ENCODE measurements around the gene SMAD9.

The SMAD9 gene

GRCh38 chr13:36840718-36841250 lies 79.3 kb downstream of the SMAD9 start:
- TF ChIP-seq REST (IDR thresholded peaks at IDR 0.05; ENCODE audit: insufficient read depth in 1 of 2, low read depth in 2 of 2, low read length in 2 of 2) (no peak), POLR2AphosphoS5 (IDR thresholded peaks at IDR 0.05; ENCODE audit: low read depth, low read length) (no peak), SIN3A (IDR thresholded peaks at IDR 0.05; ENCODE audit: borderline replicate concordance, insufficient read depth, low read length) (no peak), FOXP2 (optimal IDR thresholded peaks at IDR 0.05; ENCODE audit: borderline replicate concordance, extremely low read depth, extremely low read length, insufficient read depth) (no peak), TAF1 (IDR thresholded peaks at IDR 0.05; ENCODE audit: borderline replicate concordance, insufficient read depth, low read length) (no peak)

- TF ChIP-seq REST (IDR thresholded peaks at IDR 0.05; ENCODE audit: insufficient read depth in 1 of 2, low read depth in 2 of 2, low read length in 2 of 2) (no peak), POLR2AphosphoS5 (IDR thresholded peaks at IDR 0.05; ENCODE audit: low read depth, low read length) (no peak)
Measured at GRCh38 chr13:36839981-36840380, 80.1 kb downstream of the SMAD9 start.

- TF ChIP-seq POLR2AphosphoS5 (IDR thresholded peaks at IDR 0.05; ENCODE audit: low read depth, low read length) (no peak), FOXP2 (optimal IDR thresholded peaks at IDR 0.05; ENCODE audit: borderline replicate concordance, extremely low read depth, extremely low read length, insufficient read depth) (no peak), TAF1 (IDR thresholded peaks at IDR 0.05; ENCODE audit: borderline replicate concordance, insufficient read depth, low read length) (no peak), SIN3A (IDR thresholded peaks at IDR 0.05; ENCODE audit: borderline replicate concordance, insufficient read depth, low read length) (no peak), REST (IDR thresholded peaks at IDR 0.05; ENCODE audit: insufficient read depth in 1 of 2, low read depth in 2 of 2, low read length in 2 of 2) (no peak)
Measured at GRCh38 chr13:36839281-36839680, 80.8 kb downstream of the SMAD9 start.

GRCh38 chr13:36837354-36838092 lies 82.5 kb downstream of the SMAD9 start:
- TF ChIP-seq REST (IDR thresholded peaks at IDR 0.05; ENCODE audit: insufficient read depth in 1 of 2, low read depth in 2 of 2, low read length in 2 of 2): no peak
- TF ChIP-seq FOXP2 (optimal IDR thresholded peaks at IDR 0.05; ENCODE audit: borderline replicate concordance, extremely low read depth, extremely low read length, insufficient read depth): no peak
- no peak for TF ChIP-seq TAF1 (IDR thresholded peaks at IDR 0.05; ENCODE audit: borderline replicate concordance, insufficient read depth, low read length)
- no peak for TF ChIP-seq POLR2AphosphoS5 (IDR thresholded peaks at IDR 0.05; ENCODE audit: low read depth, low read length)
- TF ChIP-seq SIN3A (IDR thresholded peaks at IDR 0.05; ENCODE audit: borderline replicate concordance, insufficient read depth, low read length): no peak
